OCI-LY1 (cell line): ENCODE measurements around the gene RYR3.

ENCODE experiments used
- CTCF ChIP-seq: fragments of 200-600 bp; sonication (generic), shearing (Covaris generic); IDR thresholded peaks from 2 replicates; pipeline ENCODE4 v1.5.1; 2017; ENCODE audit warnings: mild to moderate bottlenecking, antibody characterized with exemption, low read length, moderate library complexity, mixed read lengths
- EZH2 ChIP-seq: fragments of 200-600 bp; sonication (generic), shearing (Covaris generic); IDR thresholded peaks from 2 replicates; pipeline ENCODE4 v1.8.0; 2017; ENCODE audit warnings: borderline replicate concordance, mixed run types, mild to moderate bottlenecking, antibody characterized with exemption, low read length, moderate library complexity, mixed read lengths

GRCh38 chr15:33912326-33912725, 601.6 kb downstream of the RYR3 start:
- TF ChIP-seq EZH2 = no peak
- TF ChIP-seq CTCF = no peak
